AML-193 (cell line): Measurements from ENCODE around the gene ZXDB.
A peak's percentile ranks its signal among the peaks of the same experiment; 100 is the strongest.
"Not testable (repeated sequence)": the region's sequence is repeated elsewhere in the genome, so short reads cannot be mapped to it uniquely, and the experiment has no call there.

Source experiments
- DNase-seq, 2 experiments: peaks; one replicate each; lab custom pipeline; 2025; lab: John Stamatoyannopoulos, UW

Gene ZXDB

GRCh38 chrX:57591284-57592159 lies at the start of gene ZXDB:
Gene ZXDB, plus strand, starts transcription at chrX:57592011. Its CDS starts 38 bp downstream, at chrX:57592049.
- DNase-seq = peak in 1 of 2 experiments; percentile 3

- no peak for DNase-seq
These were observed 26.6 kb upstream of the ZXDB start for GRCh38 chrX:57565198-57565597.

DNA sequence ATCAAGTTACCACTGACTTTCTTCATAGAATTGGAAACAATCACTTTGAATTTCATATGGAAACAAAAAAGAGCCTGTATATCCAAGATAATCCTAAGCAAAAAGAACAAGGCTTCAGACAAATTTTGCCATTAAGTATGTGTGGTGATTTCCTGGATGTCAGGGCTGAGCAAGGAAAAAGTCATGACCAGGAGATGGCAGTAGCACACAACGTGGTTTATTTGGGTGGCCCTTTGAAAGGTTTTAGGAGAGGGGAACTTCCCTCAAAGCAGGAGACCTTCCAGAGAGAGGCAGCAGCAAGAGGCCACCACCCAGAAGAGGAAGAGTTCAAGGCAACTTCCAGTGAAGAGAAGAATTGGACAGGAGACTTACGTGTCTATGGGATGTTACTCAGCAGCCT lies 18.1 kb upstream of the ZXDB start:
- peak in 1 of 2 experiments; percentile 16 for DNase-seq

DNA sequence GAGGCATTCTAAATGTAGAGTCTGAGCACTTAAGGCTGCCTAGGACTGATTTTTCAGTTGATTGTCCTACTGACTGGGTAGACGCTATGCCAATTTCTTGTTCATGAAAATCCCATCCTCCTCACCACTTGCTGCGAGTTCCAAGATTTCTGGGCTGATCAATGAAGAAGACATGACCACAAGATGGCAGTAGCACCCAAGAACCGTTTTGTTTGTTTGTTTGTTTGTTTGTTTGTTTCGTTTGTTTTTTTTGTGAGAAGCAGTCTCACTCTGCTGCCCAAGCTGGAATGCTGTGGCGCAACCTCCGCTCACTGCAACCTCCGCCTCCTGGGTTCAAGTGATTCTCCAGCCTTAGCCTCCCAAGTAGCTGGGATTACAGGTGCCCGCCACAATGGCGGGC lies 8.9 kb upstream of the ZXDB start:
- not testable (repeated sequence) for DNase-seq

DNA sequence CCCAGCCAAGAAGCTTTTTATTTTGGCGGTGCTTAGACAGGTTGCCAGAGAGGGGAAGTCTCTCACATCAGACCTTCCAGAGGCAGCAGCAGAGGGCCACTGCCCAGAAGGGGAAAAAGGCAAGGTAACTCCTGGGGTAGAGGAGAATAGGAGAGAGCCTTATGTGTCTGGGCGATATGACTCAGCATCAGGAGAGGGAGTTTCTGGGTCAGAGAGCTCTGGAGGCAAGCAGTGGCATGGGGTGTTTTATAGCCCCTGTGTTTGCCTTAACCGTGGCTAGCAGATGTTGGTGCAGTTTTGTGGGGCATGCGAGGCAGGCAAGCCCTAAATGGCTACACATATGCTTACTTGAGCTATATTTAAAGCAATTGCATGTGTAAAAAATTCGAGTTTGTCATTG lies 8.3 kb upstream of the ZXDB start:
- no peak for DNase-seq

- no peak for DNase-seq
These were observed 5.5 kb upstream of the ZXDB start for GRCh38 chrX:57586360-57586759.

DNA sequence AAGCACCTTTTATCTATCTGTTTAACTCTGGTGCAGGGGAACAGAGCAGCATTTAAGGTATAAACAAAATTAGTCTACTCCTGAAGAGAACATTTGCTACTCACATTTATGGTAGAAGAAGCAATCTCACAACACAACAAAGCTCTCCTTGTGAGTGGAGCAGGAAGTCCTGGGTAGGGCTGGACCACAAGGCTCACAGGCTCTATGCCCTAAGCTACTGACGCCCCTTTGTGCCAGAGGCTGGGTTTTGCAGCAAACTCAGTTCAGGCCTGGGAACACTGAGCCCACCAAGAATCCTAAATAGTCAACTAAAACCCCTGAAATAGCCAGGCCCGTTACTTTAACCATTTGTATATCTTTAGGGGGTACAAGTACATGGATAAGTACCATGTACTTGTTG lies 4.7 kb upstream of the ZXDB start:
- DNase-seq = no peak

GRCh38 chrX:57587607-57588006 lies 4.2 kb upstream of the ZXDB start:
- DNase-seq = no peak

- DNase-seq = not testable (repeated sequence)
These were observed 516 bp downstream of the ZXDB start for GRCh38 chrX:57592160-57592893.

DNA sequence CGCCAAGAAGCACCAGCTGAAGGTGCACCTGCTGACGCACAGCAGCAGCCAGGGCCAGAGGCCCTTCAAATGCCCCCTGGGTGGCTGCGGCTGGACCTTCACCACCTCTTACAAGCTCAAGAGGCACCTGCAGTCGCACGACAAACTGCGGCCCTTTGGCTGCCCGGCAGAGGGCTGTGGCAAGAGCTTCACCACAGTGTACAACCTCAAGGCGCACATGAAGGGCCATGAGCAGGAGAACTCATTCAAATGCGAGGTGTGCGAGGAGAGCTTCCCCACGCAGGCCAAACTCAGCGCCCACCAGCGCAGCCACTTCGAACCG lies 1.0 kb downstream of the ZXDB start:
- DNase-seq = peak; percentile 5 to 21

GRCh38 chrX:57595381-57595811 lies 3.6 kb downstream of the ZXDB start:
- DNase-seq = no peak

GRCh38 chrX:57596109-57596508 lies 4.3 kb downstream of the ZXDB start:
- no peak for DNase-seq

DNA sequence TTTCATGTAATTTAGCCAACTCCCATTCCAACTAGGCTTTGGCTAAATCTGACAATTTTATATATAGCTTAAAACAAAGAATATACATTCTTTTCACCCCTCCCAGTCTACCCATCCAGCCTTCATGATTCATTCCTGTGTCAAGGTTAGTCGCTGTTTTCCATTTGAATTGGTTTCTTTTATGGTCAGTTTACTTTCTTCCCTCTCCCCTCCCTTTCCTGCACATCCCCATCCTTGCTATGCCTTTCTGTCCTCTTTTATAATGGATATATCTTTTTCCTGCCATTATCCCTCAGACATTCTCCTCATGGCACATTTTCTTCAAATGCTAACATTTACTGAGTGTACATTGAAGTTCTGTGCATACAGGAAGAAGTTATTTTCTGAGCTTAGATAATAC lies 4.7 kb downstream of the ZXDB start:
- DNase-seq = no peak

GRCh38 chrX:57607295-57608187 lies 15.7 kb downstream of the ZXDB start:
- no peak for DNase-seq

GRCh38 chrX:57613351-57613750 lies 21.5 kb downstream of the ZXDB start:
- DNase-seq = not testable (repeated sequence)

DNA sequence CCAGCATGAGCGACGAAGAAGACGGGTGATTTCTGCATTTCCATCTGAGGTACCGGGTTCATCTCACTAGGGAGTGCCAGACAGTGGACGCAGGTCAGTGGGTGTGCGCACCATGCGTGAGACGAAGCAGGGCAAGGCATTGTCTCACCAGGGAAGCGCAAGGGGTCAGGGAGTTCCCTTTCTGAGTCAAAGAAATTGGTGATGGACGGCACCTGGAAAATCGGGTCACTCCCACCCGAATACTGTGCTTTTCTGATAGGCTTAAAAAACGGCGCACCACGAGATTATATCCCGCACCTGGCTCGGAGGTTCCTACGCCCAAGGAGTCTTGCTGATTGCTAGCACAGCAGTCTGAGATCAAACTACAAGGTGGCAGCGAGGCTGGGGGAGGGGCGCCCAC lies 37.6 kb downstream of the ZXDB start:
- DNase-seq = not testable (repeated sequence)

DNA sequence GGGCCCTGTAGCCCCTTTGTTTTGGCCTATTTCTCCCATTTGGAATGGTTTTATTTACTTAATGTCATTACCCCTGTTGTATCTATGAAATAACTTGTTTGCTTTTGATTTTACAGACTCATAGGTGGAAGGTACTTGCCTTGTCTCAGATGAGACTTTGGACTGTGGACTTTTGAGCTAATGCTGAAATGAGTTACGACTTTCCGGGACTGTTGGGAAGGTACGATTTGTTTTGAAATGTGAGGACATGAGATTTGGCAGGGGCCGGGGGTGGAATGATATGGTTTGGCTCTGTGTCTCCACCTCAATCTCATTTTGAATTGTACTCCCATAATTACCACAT lies 48.8 kb downstream of the ZXDB start:
- no peak for DNase-seq

GRCh38 chrX:57641338-57641737 lies 49.5 kb downstream of the ZXDB start:
- DNase-seq = no peak

DNA sequence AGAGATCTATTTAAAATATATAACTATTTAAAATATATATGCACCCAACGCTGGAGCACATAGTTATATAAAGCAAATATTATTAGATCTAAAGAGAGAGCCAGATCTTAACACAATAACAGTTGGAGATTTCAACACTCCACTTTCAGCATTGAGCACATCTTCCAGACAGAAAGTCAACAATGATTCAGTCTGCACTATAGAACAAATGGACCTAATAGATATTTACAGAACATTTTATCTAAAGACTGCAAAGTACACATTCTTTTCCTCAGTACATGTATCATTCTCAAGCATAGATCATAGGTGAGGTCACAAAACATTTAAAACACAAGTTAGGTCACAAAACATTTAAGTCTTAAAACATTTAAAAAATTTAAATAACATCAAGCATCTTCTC lies 51.9 kb downstream of the ZXDB start:
- DNase-seq = no peak

GRCh38 chrX:57647020-57647419 lies 55.2 kb downstream of the ZXDB start:
- DNase-seq = no peak
